ENCODE results near the gene DUSP28. TPM values are rescaled to one million over a fixed set of nuclear protein-coding genes. Genes with fewer than 3 reads are reported as not detected.

DUSP28 gene
- total RNA-seq, 1 donor from 2014 or later, result 6.1 TPM

DNA sequence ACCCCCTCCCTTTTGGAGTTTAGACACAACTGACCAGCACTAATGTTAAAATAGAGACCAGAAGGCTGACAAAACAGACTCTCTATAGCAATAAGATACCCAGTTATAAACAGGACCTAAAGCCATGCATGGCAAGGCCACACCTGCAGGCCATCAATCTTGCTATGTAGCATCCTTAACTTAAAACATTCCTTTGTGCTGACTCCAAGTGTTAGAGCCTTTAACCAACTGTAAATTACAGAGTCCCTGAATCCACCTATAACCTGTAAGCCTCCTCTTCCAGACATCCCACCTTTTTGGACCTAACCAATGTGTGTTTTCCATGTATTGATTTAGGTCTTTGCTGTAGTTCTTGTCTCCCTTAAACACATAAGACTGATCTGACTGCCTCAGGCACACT is 20.3 kb upstream of the DUSP28 start:
- no peak overlapping the region for H3K4me3 Mint-ChIP-seq
- H3K4me1 Mint-ChIP-seq, result no peaks in the 10 kb centered on the region
- H3K27ac Mint-ChIP-seq (ENCODE audit: unreplicated experiment), result no peak overlapping the region
- H3K27me3 Mint-ChIP-seq (ENCODE audit: low read depth), result no peaks in the 10 kb centered on the region
- DNase-seq (ENCODE audit: low read depth, low spot score), result no peak
- H3K36me3 Mint-ChIP-seq (ENCODE audit: low read depth), result peaks cover 52% of the 10 kb centered on the region
- no peak for TF ChIP-seq CTCF (conservative IDR thresholded peaks at IDR 0.05)
- H3K9me3 Mint-ChIP-seq, result peaks cover 17% of the 10 kb centered on the region

GRCh38 chr2:240551288-240551687 is 8.9 kb upstream of the DUSP28 start:
- TF ChIP-seq CTCF (conservative IDR thresholded peaks at IDR 0.05), result no peak
- Mint-ChIP-seq H3K4me1 (no peaks in the 10 kb centered on the region), H3K27ac (ENCODE audit: unreplicated experiment) (no peak overlapping the region), H3K27me3 (ENCODE audit: low read depth) (no peaks in the 10 kb centered on the region), H3K36me3 (ENCODE audit: low read depth) (peaks cover 25% of the 10 kb centered on the region), H3K9me3 (peaks cover 8% of the 10 kb centered on the region), H3K4me3 (no peak overlapping the region)
- no peak for DNase-seq (ENCODE audit: low read depth, low spot score)

DNA sequence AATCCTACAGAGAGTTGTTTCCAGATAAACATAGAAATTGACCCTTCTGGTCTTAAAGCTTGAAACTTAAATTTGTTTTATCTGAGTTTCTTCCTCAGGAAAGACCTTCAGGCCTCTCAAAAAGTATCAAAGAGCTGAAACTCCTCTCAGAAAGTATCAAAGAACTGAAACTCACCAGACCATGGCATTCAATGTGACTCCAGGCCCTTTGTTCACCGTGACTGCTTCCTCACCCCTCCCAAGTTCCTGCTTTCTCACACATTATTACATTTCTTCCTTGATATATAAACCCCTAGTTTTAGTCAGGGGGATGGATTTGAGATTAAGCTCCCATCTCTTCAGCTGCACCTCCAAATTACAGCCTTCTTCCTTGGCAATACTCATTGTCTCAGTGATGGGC is 8.3 kb upstream of the DUSP28 start:
- no peak overlapping the region for H3K27ac Mint-ChIP-seq (ENCODE audit: unreplicated experiment)

DNA sequence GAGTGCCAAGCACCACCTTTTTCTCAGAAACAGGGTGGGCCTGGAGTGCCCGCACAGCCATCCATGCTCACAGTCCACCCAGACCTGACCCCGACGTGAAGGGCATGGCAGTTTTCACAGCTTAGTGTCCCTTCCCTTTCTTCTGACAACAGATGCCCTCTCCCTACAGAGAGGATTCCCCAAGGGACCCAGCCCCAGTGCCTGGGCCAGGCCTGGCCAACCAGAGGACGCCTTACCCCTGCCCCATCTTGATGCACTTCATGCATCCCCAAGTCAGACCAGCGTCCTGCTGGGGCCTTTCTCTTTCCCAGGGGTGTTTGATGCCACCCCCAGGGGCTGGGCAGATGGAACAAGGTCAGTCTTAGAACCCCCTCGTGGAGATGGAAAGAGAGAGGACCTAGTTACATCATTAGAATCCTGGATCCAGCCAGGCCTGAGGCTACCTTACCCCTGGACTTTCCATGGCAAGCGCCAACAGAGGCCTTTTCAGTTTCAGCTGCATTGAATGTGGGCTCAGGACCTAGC is 6.1 kb upstream of the DUSP28 start:
- H3K27me3 Mint-ChIP-seq (ENCODE audit: low read depth), result no peaks in the 10 kb centered on the region
- peaks cover 22% of the 10 kb centered on the region for H3K36me3 Mint-ChIP-seq (ENCODE audit: low read depth)
- no peak for DNase-seq (ENCODE audit: low read depth, low spot score)
- no peak overlapping the region for H3K4me3 Mint-ChIP-seq
- no peak for TF ChIP-seq CTCF (conservative IDR thresholded peaks at IDR 0.05)
- peaks cover 10% of the 10 kb centered on the region for H3K4me1 Mint-ChIP-seq
- H3K27ac Mint-ChIP-seq (ENCODE audit: unreplicated experiment), result no peak overlapping the region
- peaks cover 8% of the 10 kb centered on the region for H3K9me3 Mint-ChIP-seq

More for the DNA sequence above, 8.3 kb upstream of the DUSP28 start:
- no peak for DNase-seq (ENCODE audit: low read depth, low spot score)
- Mint-ChIP-seq H3K4me3 (no peak overlapping the region), H3K9me3 (peaks cover 8% of the 10 kb centered on the region), H3K4me1 (no peaks in the 10 kb centered on the region), H3K36me3 (ENCODE audit: low read depth) (peaks cover 25% of the 10 kb centered on the region), H3K27me3 (ENCODE audit: low read depth) (no peaks in the 10 kb centered on the region)
- no peak for TF ChIP-seq CTCF (conservative IDR thresholded peaks at IDR 0.05)

DNA sequence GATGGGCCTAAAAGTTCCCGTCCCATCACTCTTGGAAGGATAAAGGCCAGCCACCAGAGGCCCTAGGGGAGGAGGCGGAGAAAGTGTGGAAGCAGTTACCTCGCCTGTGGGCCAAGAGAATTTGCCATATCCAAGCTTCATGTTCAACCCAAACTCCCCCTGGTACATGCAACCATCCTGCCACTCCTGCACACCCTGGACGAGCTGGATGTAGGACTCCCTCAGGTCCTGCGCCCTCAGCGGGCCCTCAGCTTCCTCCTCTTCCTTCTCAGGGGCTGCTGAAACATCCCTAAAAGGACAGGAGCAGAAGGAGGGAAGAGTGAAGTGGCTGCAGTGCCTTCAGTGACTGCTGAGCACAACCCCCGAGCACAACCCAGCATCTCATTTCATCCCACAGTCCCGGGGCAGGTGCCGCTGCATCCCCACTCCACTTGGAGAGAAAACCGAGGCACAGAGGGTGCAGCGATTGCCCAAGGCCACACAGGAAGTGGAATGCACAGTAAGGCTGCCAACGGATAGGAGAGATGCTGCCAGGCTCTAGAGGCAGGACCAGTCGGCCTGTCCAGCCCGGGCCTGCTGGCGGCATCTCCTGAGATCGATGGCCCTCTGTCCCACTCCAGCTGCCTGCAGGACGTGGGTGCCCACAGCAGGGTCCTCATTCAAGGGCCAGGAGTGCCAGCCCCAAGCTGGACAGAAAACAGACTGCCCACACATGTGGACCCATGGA is 5.2 kb upstream of the DUSP28 start:
- Mint-ChIP-seq H3K4me3 (no peak overlapping the region), H3K36me3 (ENCODE audit: low read depth) (peaks cover 21% of the 10 kb centered on the region), H3K4me1 (peaks cover 20% of the 10 kb centered on the region), H3K27ac (ENCODE audit: unreplicated experiment) (no peak overlapping the region), H3K9me3 (peaks cover 8% of the 10 kb centered on the region), H3K27me3 (ENCODE audit: low read depth) (no peaks in the 10 kb centered on the region)
- no peak for TF ChIP-seq CTCF (conservative IDR thresholded peaks at IDR 0.05)
- no peak for DNase-seq (ENCODE audit: low read depth, low spot score)

Data from neural crest cell (in vitro differentiated cells).